ENCODE data around the gene CYP2C19. TPM values are rescaled to one million over a fixed set of nuclear protein-coding genes. Genes with fewer than 3 reads are reported as not detected.

The CYP2C19 gene
- total RNA-seq, 1 experiment from 2014 or later, result 0.86 TPM

GRCh38 chr10:94777886-94778458, 15.5 kb downstream of the CYP2C19 start:
- H3K36me3 ChIP-seq (ENCODE audit: control insufficient read depth, insufficient read depth, low read length), result no peaks in the 10 kb centered on the region
- TF ChIP-seq, protein P1, sequence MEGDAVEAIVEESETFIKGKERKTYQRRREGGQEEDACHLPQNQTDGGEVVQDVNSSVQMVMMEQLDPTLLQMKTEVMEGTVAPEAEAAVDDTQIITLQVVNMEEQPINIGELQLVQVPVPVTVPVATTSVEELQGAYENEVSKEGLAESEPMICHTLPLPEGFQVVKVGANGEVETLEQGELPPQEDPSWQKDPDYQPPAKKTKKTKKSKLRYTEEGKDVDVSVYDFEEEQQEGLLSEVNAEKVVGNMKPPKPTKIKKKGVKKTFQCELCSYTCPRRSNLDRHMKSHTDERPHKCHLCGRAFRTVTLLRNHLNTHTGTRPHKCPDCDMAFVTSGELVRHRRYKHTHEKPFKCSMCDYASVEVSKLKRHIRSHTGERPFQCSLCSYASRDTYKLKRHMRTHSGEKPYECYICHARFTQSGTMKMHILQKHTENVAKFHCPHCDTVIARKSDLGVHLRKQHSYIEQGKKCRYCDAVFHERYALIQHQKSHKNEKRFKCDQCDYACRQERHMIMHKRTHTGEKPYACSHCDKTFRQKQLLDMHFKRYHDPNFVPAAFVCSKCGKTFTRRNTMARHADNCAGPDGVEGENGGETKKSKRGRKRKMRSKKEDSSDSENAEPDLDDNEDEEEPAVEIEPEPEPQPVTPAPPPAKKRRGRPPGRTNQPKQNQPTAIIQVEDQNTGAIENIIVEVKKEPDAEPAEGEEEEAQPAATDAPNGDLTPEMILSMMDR (IDR thresholded peaks at IDR 0.05; ENCODE audit: insufficient read depth in 1 of 2, low read depth in 1 of 2, low read length in 1 of 2, severe bottlenecking in 1 of 2, unreplicated experiment in 1 of 2), result no peak
- H3K36me3 Mint-ChIP-seq (ENCODE audit: insufficient read depth, unreplicated experiment), result no peaks in the 10 kb centered on the region
- no peaks in the 10 kb centered on the region for H3K4me1 Mint-ChIP-seq (ENCODE audit: low read depth, unreplicated experiment)
- CTCF ChIA-PET, result no interaction called here
- H3K4me3 ChIP-seq (ENCODE audit: low read depth, low read length), result no peak overlapping the region
- DNase-seq, result no peak
- H3K4me1 ChIP-seq, result peaks cover 3% of the 10 kb centered on the region; the same call in 1 of the 2 replicates
- H3K9me3 ChIP-seq, result 0 out of 2 replicates have a peak, but pooled peaks cover 3% of the 10 kb centered on the region
- H3K27me3 Mint-ChIP-seq (ENCODE audit: insufficient read depth, unreplicated experiment), result no peaks in the 10 kb centered on the region
- POLR2A ChIA-PET, result no interaction called here
- no peaks in the 10 kb centered on the region for H3K9me3 Mint-ChIP-seq (ENCODE audit: unreplicated experiment)
- H3K4me3 Mint-ChIP-seq (ENCODE audit: unreplicated experiment), result no peak overlapping the region
- no peak overlapping the region for H3K27ac Mint-ChIP-seq (ENCODE audit: unreplicated experiment)
- intact Hi-C loops (cut with micrococcal nuclease; ENCODE audit: unreplicated experiment), result no loop called here
- BruUV-seq (replicated peaks), result no TSS peak
- H3K27me3 ChIP-seq (replicated peaks; ENCODE audit: control insufficient read depth, insufficient read depth, low read length), result no peaks in the 10 kb centered on the region

DNA sequence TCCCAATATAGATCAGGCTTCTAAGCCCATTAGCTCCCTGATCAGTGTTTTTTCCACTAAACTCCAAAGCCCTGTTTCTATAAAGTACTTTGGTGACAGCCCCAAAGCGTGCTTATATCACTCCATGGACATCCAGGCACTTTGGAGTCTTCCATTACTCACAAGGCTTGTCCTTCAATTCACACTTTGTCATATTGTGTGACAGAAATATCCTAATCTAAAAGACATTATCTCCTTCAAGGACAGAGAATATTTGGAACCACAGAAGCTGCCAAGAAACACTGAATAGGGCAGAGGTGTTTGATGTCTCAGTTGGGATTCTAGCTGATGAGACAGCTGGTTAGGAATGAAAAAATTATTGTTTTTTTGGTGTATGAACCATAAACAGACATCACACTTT, 18.4 kb downstream of the CYP2C19 start:
- no peaks in the 10 kb centered on the region for H3K27me3 Mint-ChIP-seq (ENCODE audit: insufficient read depth, unreplicated experiment)
- TF ChIP-seq, protein P1 (IDR thresholded peaks at IDR 0.05; ENCODE audit: insufficient read depth in 1 of 2, low read depth in 1 of 2, low read length in 1 of 2, severe bottlenecking in 1 of 2, unreplicated experiment in 1 of 2), result no peak
- intact Hi-C loops (cut with micrococcal nuclease; ENCODE audit: unreplicated experiment), result no loop called here
- H3K27ac Mint-ChIP-seq (ENCODE audit: unreplicated experiment), result no peak overlapping the region
- no peaks in the 10 kb centered on the region for H3K27me3 ChIP-seq (replicated peaks; ENCODE audit: control insufficient read depth, insufficient read depth, low read length)
- CTCF ChIA-PET, result no interaction called here
- H3K4me1 ChIP-seq, result peaks cover 3% of the 10 kb centered on the region; the same call in 1 of the 2 replicates
- no peaks in the 10 kb centered on the region for H3K4me1 Mint-ChIP-seq (ENCODE audit: low read depth, unreplicated experiment)
- H3K4me3 Mint-ChIP-seq (ENCODE audit: unreplicated experiment), result no peak overlapping the region
- H3K36me3 ChIP-seq (ENCODE audit: control insufficient read depth, insufficient read depth, low read length), result no peaks in the 10 kb centered on the region
- H3K9me3 Mint-ChIP-seq (ENCODE audit: unreplicated experiment), result no peaks in the 10 kb centered on the region
- BruUV-seq (replicated peaks), result no TSS peak
- H3K4me3 ChIP-seq (ENCODE audit: low read depth, low read length), result no peak overlapping the region
- 0 out of 2 replicates have a peak, but pooled peaks cover 3% of the 10 kb centered on the region for H3K9me3 ChIP-seq
- H3K36me3 Mint-ChIP-seq (ENCODE audit: insufficient read depth, unreplicated experiment), result no peaks in the 10 kb centered on the region
- POLR2A ChIA-PET, result no interaction called here
- DNase-seq, result no peak

GRCh38 chr10:94784256-94784655, 21.8 kb downstream of the CYP2C19 start:
- H3K9me3 ChIP-seq, result no peaks in the 10 kb centered on the region
- Mint-ChIP-seq H3K27me3 (ENCODE audit: insufficient read depth, unreplicated experiment) (no peaks in the 10 kb centered on the region), H3K9me3 (ENCODE audit: unreplicated experiment) (peaks cover 7% of the 10 kb centered on the region), H3K36me3 (ENCODE audit: insufficient read depth, unreplicated experiment) (no peaks in the 10 kb centered on the region), H3K4me3 (ENCODE audit: unreplicated experiment) (no peak overlapping the region), H3K4me1 (ENCODE audit: low read depth, unreplicated experiment) (no peaks in the 10 kb centered on the region), H3K27ac (ENCODE audit: unreplicated experiment) (no peak overlapping the region)
- H3K27me3 ChIP-seq (replicated peaks; ENCODE audit: control insufficient read depth, insufficient read depth, low read length), result no peaks in the 10 kb centered on the region
- no TSS peak for BruUV-seq (replicated peaks)
- intact Hi-C loops (cut with micrococcal nuclease; ENCODE audit: unreplicated experiment), result no loop called here
- H3K36me3 ChIP-seq (ENCODE audit: control insufficient read depth, insufficient read depth, low read length), result no peaks in the 10 kb centered on the region
- TF ChIP-seq, protein P1 (IDR thresholded peaks at IDR 0.05; ENCODE audit: insufficient read depth in 1 of 2, low read depth in 1 of 2, low read length in 1 of 2, severe bottlenecking in 1 of 2, unreplicated experiment in 1 of 2), result no peak
- DNase-seq, result no peak
- ChIA-PET POLR2A (no interaction called here), CTCF (no interaction called here)
- H3K4me1 ChIP-seq, result peaks cover 3% of the 10 kb centered on the region; the same call in 1 of the 2 replicates
- H3K4me3 ChIP-seq (ENCODE audit: low read depth, low read length), result no peak overlapping the region
